IMR-90 (cell line): ENCODE measurements around the gene CFAP210. TPM values are rescaled to one million over a fixed set of nuclear protein-coding genes. Genes with fewer than 3 reads are reported as not detected.
"Not testable (repeated sequence)": the region's sequence is repeated elsewhere in the genome, so short reads cannot be mapped to it uniquely, and the experiment has no call there.

Source experiments
- ATAC-seq: fragments of 200-7000 bp; cut with Tn5 transposase; 2 replicates; pipeline ENCODE4 v1.9.1; 2020; ENCODE audit warnings: low read depth, mild to moderate bottlenecking, moderate library complexity
- BruUV-seq: library from RNA; stranded (reverse); fragments of 400-500 nt; replicated peaks from 2 replicates; lab custom pipeline; 2021; lab: Mats Ljungman, UMichigan
- CTCF ChIA-PET: fragments of 300-600 bp; formaldehyde crosslinking; extraction: SDS; loops from one replicate; lab custom pipeline; 2021; ENCODE audit warnings: antibody characterized with exemption; lab: Yijun Ruan, JAX
- POLR2A ChIA-PET: fragments of 300-600 bp; sonication (Branson Sonifier 250); formaldehyde crosslinking; loops from one replicate; lab custom pipeline; 2022; ENCODE audit warnings: antibody characterized with exemption; ENCODE audit not compliant: unreplicated experiment; lab: Charles Lee
- DNase-seq: peaks from one replicate; pipeline ENCODE4 v3.0.0; 2013
- H2AFZ ChIP-seq: replicated peaks from 2 replicates; pipeline ENCODE3; 2013; ENCODE audit warnings: low read length, mild to moderate bottlenecking; ENCODE audit not compliant: poor library complexity
- H2AK5ac ChIP-seq: 2 replicates; pipeline ENCODE4 v1.6.1; 2013; ENCODE audit warnings: low read depth, low read length, inconsistent platforms
- H2AK9ac ChIP-seq: replicated peaks from 2 replicates; pipeline ENCODE3; 2013; ENCODE audit warnings: mild to moderate bottlenecking, low read depth, low read length, moderate library complexity; ENCODE audit not compliant: poor library complexity
- H2BK120ac ChIP-seq: 2 replicates; pipeline ENCODE4 v1.6.1; 2013; ENCODE audit warnings: low read depth, low read length, inconsistent platforms
- H2BK15ac ChIP-seq: 3 replicates; pipeline ENCODE4 v1.6.1; 2013; ENCODE audit warnings: low read depth, low read length, inconsistent platforms
- H2BK20ac ChIP-seq: 2 replicates; pipeline ENCODE4 v1.6.1; 2013; ENCODE audit warnings: low read depth, mild to moderate bottlenecking, inconsistent platforms, low read length, moderate library complexity
- H2BK5ac ChIP-seq: 2 replicates; pipeline ENCODE4 v1.6.1; 2013; ENCODE audit warnings: mild to moderate bottlenecking, low read depth, low read length, inconsistent platforms; ENCODE audit not compliant: poor library complexity, severe bottlenecking
- H3K14ac ChIP-seq: replicated peaks from 2 replicates; pipeline ENCODE4 v1.6.1; 2013; ENCODE audit warnings: low read depth, low read length, inconsistent platforms
- H3K18ac ChIP-seq: 2 replicates; pipeline ENCODE4 v1.6.1; 2013; ENCODE audit warnings: low read depth, low read length, control low read depth
- H3K23ac ChIP-seq: 2 replicates; pipeline ENCODE4 v1.6.1; 2013; ENCODE audit warnings: low read depth, low read length, inconsistent platforms
- H3K27ac ChIP-seq: 2 replicates; pipeline ENCODE4 v1.5.1; 2013; ENCODE audit warnings: mild to moderate bottlenecking, control low read depth, low read length; ENCODE audit not compliant: insufficient read depth
- H3K27me3 ChIP-seq: 2 replicates; pipeline ENCODE4 v1.6.1; 2013; ENCODE audit warnings: low read length; ENCODE audit not compliant: control insufficient read depth, insufficient read depth
- H3K36me3 ChIP-seq: 2 replicates; pipeline ENCODE4 v1.6.1; 2013; ENCODE audit warnings: low read length, mixed read lengths; ENCODE audit not compliant: control insufficient read depth, insufficient read depth
- H3K4ac ChIP-seq: 2 replicates; pipeline ENCODE4 v1.6.1; 2013; ENCODE audit warnings: low read depth, low read length, inconsistent platforms
- H3K4me1 ChIP-seq: 2 replicates; pipeline ENCODE4 v1.6.1; 2013; ENCODE audit warnings: low read length, mixed read lengths; ENCODE audit not compliant: control insufficient read depth, insufficient read depth
- H3K4me2 ChIP-seq: 2 replicates; pipeline ENCODE4 v1.6.1; 2013; ENCODE audit warnings: low read depth, mild to moderate bottlenecking, control low read depth, low read length, moderate library complexity
- H3K4me3 ChIP-seq: 2 replicates; pipeline ENCODE4 v1.5.1; 2013; ENCODE audit warnings: low read depth, mild to moderate bottlenecking, control low read depth, low read length, moderate library complexity; ENCODE audit not compliant: insufficient read depth
- H3K56ac ChIP-seq: 2 replicates; pipeline ENCODE4 v1.6.1; 2013; ENCODE audit warnings: low read length, inconsistent platforms; ENCODE audit not compliant: insufficient read depth; ENCODE audit errors: extremely low read depth
- H3K79me1 ChIP-seq, 2 experiments: 2 replicates each; pipeline ENCODE4 v1.6.1; 2013; ENCODE audit warnings: low read length in 2 of 2, inconsistent platforms in 1 of 2, low read depth in 1 of 2
- H3K9ac ChIP-seq: 2 replicates; pipeline ENCODE4 v1.6.1; 2013; ENCODE audit warnings: low read depth, low read length, control low read depth
- H3K9me1 ChIP-seq: 2 replicates; pipeline ENCODE4 v1.6.1; 2013; ENCODE audit warnings: low read length, inconsistent platforms; ENCODE audit not compliant: insufficient read depth
- H3K9me3 ChIP-seq: 2 replicates; pipeline ENCODE4 v1.6.1; 2013; ENCODE audit warnings: low read length; ENCODE audit not compliant: control insufficient read depth, insufficient read depth
- H4K20me1 ChIP-seq: 2 replicates; pipeline ENCODE4 v1.6.1; 2013; ENCODE audit warnings: low read length, inconsistent platforms; ENCODE audit not compliant: insufficient read depth
- H4K5ac ChIP-seq: 2 replicates; pipeline ENCODE4 v1.6.1; 2013; ENCODE audit warnings: mild to moderate bottlenecking, low read depth, low read length, control low read depth
- H4K8ac ChIP-seq, 2 experiments: 2 replicates each; pipeline ENCODE4 v1.6.1; 2013; ENCODE audit warnings: low read depth in 2 of 2, low read length in 2 of 2, control low read depth in 1 of 2, inconsistent platforms in 1 of 2
- H4K91ac ChIP-seq: 2 replicates; pipeline ENCODE4 v1.6.1; 2013; ENCODE audit warnings: low read depth, low read length, inconsistent platforms; ENCODE audit not compliant: insufficient read depth
- WGBS, 2 experiments: methylation state at CpG; one replicate each; pipeline versions ENCODE4 v1.1.5 to v1.1.7; 2013; ENCODE audit warnings: missing lambda C conversion rate in 2 of 2; ENCODE audit not compliant: insufficient read length in 1 of 2; ENCODE audit errors: extremely low coverage in 2 of 2; 5-methylcytosine and 5-hydroxymethylcytosine counted together
- dilution Hi-C: fragments of 300-500 bp; cut with HindIII; formaldehyde crosslinking; loops from one replicate; pipeline ENCODE4 v1.14.3; 2018; ENCODE audit warnings: low sequenced_read_pairs; ENCODE audit not compliant: unreplicated experiment
- in situ Hi-C: fragments of 300-500 bp; cut with MboI; formaldehyde crosslinking; loops from 3 replicates; pipeline ENCODE4 v1.14.3; 2019; ENCODE audit warnings: low sequenced_read_pairs, inconsistent platforms, mixed read lengths
- intact Hi-C: fragments of 100-400 bp; cut with micrococcal nuclease; formaldehyde crosslinking; loops from 2 replicates; pipeline ENCODE4 v1.10.0; 2022
- polyA plus RNA-seq, 3 experiments: library from polyadenylated mRNA; depleted of rRNA; stranded (reverse); fragments of >200 nt; gene quantifications; 2 replicates each; pipeline ENCODE4 v1.2.3, GENCODE V29; 2012; ENCODE audit warnings: low replicate concordance in 1 of 3
- total RNA-seq: library from RNA; depleted of rRNA; stranded (reverse); fragments of >200 nt; gene quantifications from 2 replicates; pipeline ENCODE4 v1.2.3, GENCODE V29; 2012

The CFAP210 gene
- total and polyA plus RNA-seq, 2 of the 4 experiments (the other 2 are of a cell fraction) = not detected

GRCh38 chr2:169615982-169616381 lies 78.2 kb downstream of the CFAP210 start:
- H4K8ac ChIP-seq, H2BK15ac ChIP-seq, H3K4me1 ChIP-seq, H3K4ac ChIP-seq, H2AK5ac ChIP-seq, DNase-seq, H3K27me3 ChIP-seq, H2BK5ac ChIP-seq, POLR2A ChIA-PET, H4K91ac ChIP-seq, CTCF ChIA-PET, H3K56ac ChIP-seq, H2AK9ac ChIP-seq, H2BK120ac ChIP-seq, H2BK20ac ChIP-seq, intact Hi-C loops, dilution Hi-C loops, H3K9ac ChIP-seq, in situ Hi-C loops, H3K18ac ChIP-seq, H3K23ac ChIP-seq, BruUV-seq, H3K14ac ChIP-seq, H3K9me1 ChIP-seq, H3K27ac ChIP-seq, ATAC-seq, H2AFZ ChIP-seq, H3K4me2 ChIP-seq, H4K20me1 ChIP-seq, H3K79me1 ChIP-seq, H3K9me3 ChIP-seq, H4K5ac ChIP-seq, H3K4me3 ChIP-seq: not testable (repeated sequence)
- peaks cover 21% of the 10 kb centered on the region for H3K36me3 ChIP-seq
- WGBS, 2 experiments = no CpG with 5 or more reads among the region's 1 CpG
